H9 (cell line): ENCODE results near the gene ZNF345. TPM values are rescaled to one million over a fixed set of nuclear protein-coding genes. Genes with fewer than 3 reads are reported as not detected.

ENCODE experiments used
- DNase-seq: peaks from one replicate; pipeline ENCODE4 v3.0.0-alpha.2; 2017
- H2AFZ ChIP-seq: one replicate; pipeline ENCODE4 v1.6.1; 2013; ENCODE audit warnings: mild to moderate bottlenecking, low read length, control low read depth, moderate library complexity
- H2AK5ac ChIP-seq: 2 replicates; pipeline ENCODE4 v1.6.1; 2013; ENCODE audit warnings: low read length, control low read depth, mixed read lengths; ENCODE audit not compliant: insufficient read length
- H2BK120ac ChIP-seq: one replicate; pipeline ENCODE4 v1.6.1; 2013; ENCODE audit warnings: low read depth, mild to moderate bottlenecking, low read length, control low read depth, inconsistent platforms; ENCODE audit not compliant: poor library complexity, severe bottlenecking
- H2BK12ac ChIP-seq: 2 replicates; pipeline ENCODE4 v1.6.1; 2013; ENCODE audit warnings: low read length, control low read depth, mixed read lengths, low read depth; ENCODE audit not compliant: insufficient read length
- H2BK15ac ChIP-seq: 2 replicates; pipeline ENCODE4 v1.6.1; 2013; ENCODE audit warnings: low read depth, low read length, control low read depth
- H2BK20ac ChIP-seq: one replicate; pipeline ENCODE4 v1.6.1; 2013; ENCODE audit warnings: low read depth, mild to moderate bottlenecking, low read length, control low read depth, inconsistent platforms; ENCODE audit not compliant: poor library complexity, severe bottlenecking
- H2BK5ac ChIP-seq: 2 replicates; pipeline ENCODE4 v1.6.1; 2013; ENCODE audit warnings: low read length, control low read depth, mixed read lengths; ENCODE audit not compliant: insufficient read length
- H3K14ac ChIP-seq: 2 replicates; pipeline ENCODE4 v1.6.1; 2013; ENCODE audit warnings: low read length, control low read depth; ENCODE audit not compliant: insufficient read depth
- H3K18ac ChIP-seq: 2 replicates; pipeline ENCODE4 v1.6.1; 2013; ENCODE audit warnings: low read depth, mild to moderate bottlenecking, mixed read lengths, low read length, control low read depth; ENCODE audit not compliant: insufficient read length
- H3K23ac ChIP-seq: 2 replicates; pipeline ENCODE4 v1.6.1; 2013; ENCODE audit warnings: low read length, control low read depth, mixed read lengths, low read depth; ENCODE audit not compliant: insufficient read length
- H3K23me2 ChIP-seq: 2 replicates; pipeline ENCODE4 v1.6.1; 2013; ENCODE audit warnings: low read depth, mild to moderate bottlenecking, mixed read lengths, low read length, control low read depth; ENCODE audit not compliant: insufficient read length, poor library complexity, severe bottlenecking
- H3K27ac ChIP-seq: 2 replicates; pipeline ENCODE4 v1.5.1; 2013; ENCODE audit warnings: low read length, control low read depth, mixed read lengths, low read depth; ENCODE audit not compliant: insufficient read length
- H3K27me3 ChIP-seq: 2 replicates; pipeline ENCODE4 v1.6.1; 2013; ENCODE audit warnings: low read length, control low read depth, inconsistent platforms; ENCODE audit not compliant: insufficient read depth
- H3K4ac ChIP-seq: 2 replicates; pipeline ENCODE4 v1.6.1; 2013; ENCODE audit warnings: low read depth, mild to moderate bottlenecking, control low read depth, inconsistent platforms, low read length, moderate library complexity
- H3K4me1 ChIP-seq: 2 replicates; pipeline ENCODE4 v1.6.1; 2013; ENCODE audit warnings: low read length, control low read depth, inconsistent platforms; ENCODE audit not compliant: insufficient read depth
- H3K4me2 ChIP-seq: 2 replicates; pipeline ENCODE4 v1.6.1; 2013; ENCODE audit warnings: low read length, control low read depth, mixed read lengths; ENCODE audit not compliant: insufficient read length, insufficient read depth
- H3K56ac ChIP-seq: 2 replicates; pipeline ENCODE4 v1.6.1; 2013; ENCODE audit warnings: low read depth, mild to moderate bottlenecking, mixed read lengths, low read length, control low read depth; ENCODE audit not compliant: insufficient read length
- H3K79me1 ChIP-seq: 2 replicates; pipeline ENCODE4 v1.6.1; 2013; ENCODE audit warnings: low read depth, mild to moderate bottlenecking, moderate library complexity, low read length, control low read depth, inconsistent platforms; ENCODE audit not compliant: insufficient read depth, poor library complexity, severe bottlenecking
- H3K79me2 ChIP-seq: 2 replicates; pipeline ENCODE4 v1.6.1; 2013; ENCODE audit warnings: low read length, control low read depth, inconsistent platforms; ENCODE audit not compliant: insufficient read depth
- H3K9ac ChIP-seq: 2 replicates; pipeline ENCODE4 v1.6.1; 2013; ENCODE audit warnings: low read length, control low read depth, mixed read lengths; ENCODE audit not compliant: insufficient read length; ENCODE audit errors: extremely low read depth
- H3K9me3 ChIP-seq: one replicate; pipeline ENCODE4 v1.6.1; 2013; ENCODE audit warnings: low read depth, low read length, inconsistent platforms; ENCODE audit not compliant: control insufficient read depth
- H3T11ph ChIP-seq: one replicate; pipeline ENCODE4 v1.6.1; 2013; ENCODE audit warnings: mild to moderate bottlenecking, low read length, control low read depth, inconsistent platforms
- H4K20me1 ChIP-seq: one replicate; pipeline ENCODE4 v1.6.1; 2013; ENCODE audit not compliant: control insufficient read depth, insufficient read length, insufficient read depth
- H4K5ac ChIP-seq: 2 replicates; pipeline ENCODE4 v1.6.1; 2013; ENCODE audit warnings: low read depth, mild to moderate bottlenecking, mixed read lengths, low read length, control low read depth; ENCODE audit not compliant: insufficient read length
- H4K8ac ChIP-seq: replicated peaks from 2 replicates; pipeline ENCODE4 v1.6.1; 2013; ENCODE audit warnings: low read length, control low read depth, mixed read lengths, low read depth; ENCODE audit not compliant: insufficient read length
- H4K91ac ChIP-seq: 2 replicates; pipeline ENCODE4 v1.6.1; 2013; ENCODE audit warnings: low read depth, mild to moderate bottlenecking, moderate library complexity, mixed read lengths, low read length, control low read depth; ENCODE audit not compliant: insufficient read length
- H3K27ac Mint-ChIP-seq, 3 experiments: 2 replicates in 2 of 3; 3 replicates in 1 of 3; pipeline ENCODE4 v1.8.0; 2020 to 2021; ENCODE audit warnings: mixed read lengths in 3 of 3, mild to moderate bottlenecking in 1 of 3, moderate library complexity in 1 of 3
- H3K27me3 Mint-ChIP-seq: 2 replicates; pipeline ENCODE4 v1.8.0; 2021; ENCODE audit warnings: low read depth, mild to moderate bottlenecking, moderate library complexity, mixed read lengths
- H3K36me3 Mint-ChIP-seq, 3 experiments: 2 replicates in 2 of 3; 3 replicates in 1 of 3; pipeline ENCODE4 v1.8.0; 2020 to 2021; ENCODE audit warnings: low read depth in 3 of 3, mixed read lengths in 3 of 3; ENCODE audit not compliant: insufficient read depth in 1 of 3
- H3K4me1 Mint-ChIP-seq, 2 experiments: 2 replicates each; pipeline ENCODE4 v1.8.0; 2020; ENCODE audit warnings: mixed read lengths in 2 of 2
- H3K4me3 Mint-ChIP-seq, 2 experiments: 2 replicates in 1 of 2; 3 replicates in 1 of 2; pipeline ENCODE4 v1.8.0; 2020 to 2021; ENCODE audit warnings: mild to moderate bottlenecking in 2 of 2, mixed read lengths in 2 of 2, moderate library complexity in 1 of 2
- H3K9me3 Mint-ChIP-seq, 2 experiments: 2 replicates in 1 of 2; 3 replicates in 1 of 2; pipeline ENCODE4 v1.8.0; 2020; ENCODE audit warnings: mild to moderate bottlenecking in 2 of 2, mixed read lengths in 2 of 2, moderate library complexity in 1 of 2
- WGBS: extraction: QIAGEN DNeasy Blood & Tissue Kit; methylation state at CpG from one replicate; pipeline ENCODE4 v1.1.7; 2013; ENCODE audit warnings: missing lambda C conversion rate, low lambda C conversion rate, mixed read lengths; ENCODE audit not compliant: insufficient read length; ENCODE audit errors: extremely low coverage; 5-methylcytosine and 5-hydroxymethylcytosine counted together
- total RNA-seq: library from RNA; stranded (reverse); gene quantifications from 2 replicates; pipeline ENCODE4 v1.2.1, GENCODE V29; 2021
- TF ChIP-seq, protein P1 (sequence below): fragments of 200-600 bp; sonication (generic); conservative IDR thresholded peaks from 3 replicates; pipeline ENCODE4 v1.8.0; 2021; ENCODE audit warnings: antibody characterized with exemption, mild to moderate bottlenecking

ZNF345 gene
- total RNA-seq, 1 experiment from 2014 or later: 6.0 TPM

- Histone ChIP-seq H3K9ac (peak overlapping the region; percentile 76), H3K18ac (no peak overlapping the region), H2BK120ac (no peak overlapping the region), H3K23ac (no peak overlapping the region), H3K27ac (no peak overlapping the region), H3K79me2 (peaks cover 3% of the 10 kb centered on the region; the same call in 1 of the 2 replicates), H2AFZ (no peak overlapping the region), H3K27me3 (no peaks in the 10 kb centered on the region), H3K4me1 (no peaks in the 10 kb centered on the region), H3K9me3 (peaks cover 2% of the 10 kb centered on the region), H2BK15ac (no peak overlapping the region), H4K20me1 (no peaks in the 10 kb centered on the region), H2AK5ac (no peak overlapping the region), H2BK12ac (no peak overlapping the region), H4K5ac (no peak overlapping the region), H3T11ph (no peak overlapping the region), H2BK5ac (no peak overlapping the region), H3K4ac (no peak overlapping the region), H3K56ac (no peak overlapping the region), H3K4me2 (peak overlapping the region; percentile 91), H4K8ac (no peak overlapping the region), H3K14ac (no peak overlapping the region), H2BK20ac (no peak overlapping the region), H4K91ac (no peak overlapping the region), H3K79me1 (no peaks in the 10 kb centered on the region), H3K23me2 (peaks cover 11% of the 10 kb centered on the region)
- Mint-ChIP-seq H3K4me1 (peaks cover 3 to 5% of the 10 kb centered on the region in 2 experiments), H3K9me3 (peaks cover 21 to 36% of the 10 kb centered on the region in 2 experiments), H3K36me3 (peaks cover 36 to 41% (median 39%) of the 10 kb centered on the region in 3 experiments), H3K27me3 (no peaks in the 10 kb centered on the region; the same call in 1 of the 2 replicates), H3K4me3 (no peak overlapping the region), H3K27ac (no peak overlapping the region)
- TF ChIP-seq, protein P1, sequence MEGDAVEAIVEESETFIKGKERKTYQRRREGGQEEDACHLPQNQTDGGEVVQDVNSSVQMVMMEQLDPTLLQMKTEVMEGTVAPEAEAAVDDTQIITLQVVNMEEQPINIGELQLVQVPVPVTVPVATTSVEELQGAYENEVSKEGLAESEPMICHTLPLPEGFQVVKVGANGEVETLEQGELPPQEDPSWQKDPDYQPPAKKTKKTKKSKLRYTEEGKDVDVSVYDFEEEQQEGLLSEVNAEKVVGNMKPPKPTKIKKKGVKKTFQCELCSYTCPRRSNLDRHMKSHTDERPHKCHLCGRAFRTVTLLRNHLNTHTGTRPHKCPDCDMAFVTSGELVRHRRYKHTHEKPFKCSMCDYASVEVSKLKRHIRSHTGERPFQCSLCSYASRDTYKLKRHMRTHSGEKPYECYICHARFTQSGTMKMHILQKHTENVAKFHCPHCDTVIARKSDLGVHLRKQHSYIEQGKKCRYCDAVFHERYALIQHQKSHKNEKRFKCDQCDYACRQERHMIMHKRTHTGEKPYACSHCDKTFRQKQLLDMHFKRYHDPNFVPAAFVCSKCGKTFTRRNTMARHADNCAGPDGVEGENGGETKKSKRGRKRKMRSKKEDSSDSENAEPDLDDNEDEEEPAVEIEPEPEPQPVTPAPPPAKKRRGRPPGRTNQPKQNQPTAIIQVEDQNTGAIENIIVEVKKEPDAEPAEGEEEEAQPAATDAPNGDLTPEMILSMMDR: no peak
- 100% methylated on average over 1 of the region's 8 CpGs for WGBS
- no peak for DNase-seq
Measured at GRCh38 chr19:36837176-36837905, 13.3 kb upstream of the ZNF345 start.
